Endometrium (tissue), 2 donors: Measurements from ENCODE around the gene KLK7.

Source experiments
- FAIRE-seq: peaks from 2 replicates; lab custom pipeline; 2012; peaks lifted over from hg19 to GRCh38; lab: Jason Lieb, UNC
- donor health status: control.
- donor health status: control.

The KLK7 gene

GRCh38 chr19:50932018-50932689 lies 51.6 kb downstream of the KLK7 start:
- FAIRE-seq, result no peak

DNA sequence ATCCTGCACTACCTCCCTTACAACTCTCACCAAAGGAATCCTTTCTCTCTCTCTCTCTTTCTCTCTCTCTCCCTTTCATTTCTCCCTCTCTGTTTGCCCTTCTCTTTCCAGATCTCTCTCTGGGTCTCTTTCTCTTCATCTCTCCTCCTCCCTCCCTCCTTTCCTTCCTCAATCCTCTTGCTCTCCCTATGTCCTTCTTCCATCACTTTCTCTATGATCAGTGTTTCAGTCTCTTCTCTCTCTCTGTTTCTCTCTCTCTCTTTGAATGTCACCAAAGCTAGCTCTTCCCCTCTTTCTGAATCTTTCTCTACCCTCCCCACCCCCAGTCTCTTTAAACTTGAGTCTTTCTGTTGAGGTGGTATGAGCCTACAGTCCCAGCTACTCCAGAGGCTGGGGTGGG lies 52.7 kb downstream of the KLK7 start:
- FAIRE-seq, result no peak

DNA sequence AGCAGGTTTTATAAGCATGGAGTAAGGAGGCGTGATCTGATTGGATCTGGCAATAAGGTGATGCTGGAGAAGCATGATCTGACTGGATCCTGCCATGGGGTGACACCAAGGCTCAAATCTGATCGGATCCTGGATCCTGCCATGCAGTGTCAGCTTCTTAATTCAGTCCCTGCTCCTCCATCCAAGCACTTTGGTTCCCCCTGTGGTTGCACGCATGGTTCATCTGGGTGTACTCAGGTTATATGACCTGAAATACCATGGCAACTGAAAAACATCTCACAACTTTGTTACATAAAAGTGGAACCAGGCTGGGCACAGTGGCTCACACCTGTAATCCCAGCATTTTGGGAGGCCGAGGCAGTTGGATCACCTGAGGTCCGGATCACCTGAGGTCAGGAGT lies 54.9 kb downstream of the KLK7 start:
- FAIRE-seq, result no peak
